Melanocyte of skin (primary cell): ENCODE measurements around the gene PTCHD4. TPM values are rescaled to one million over a fixed set of nuclear protein-coding genes. Genes with fewer than 3 reads are reported as not detected.

ENCODE experiments used
- total RNA-seq, 2 donors: library from RNA; depleted of rRNA; stranded (reverse); fragments of >200 nt; gene quantifications; 2 replicates each; pipeline ENCODE4 v1.2.3, GENCODE V29; 2012

Gene PTCHD4
- 1 to 10 TPM in 1 of 2 donors, under 1 TPM in 1; 0.67 to 1.7 TPM for total RNA-seq

DNA sequence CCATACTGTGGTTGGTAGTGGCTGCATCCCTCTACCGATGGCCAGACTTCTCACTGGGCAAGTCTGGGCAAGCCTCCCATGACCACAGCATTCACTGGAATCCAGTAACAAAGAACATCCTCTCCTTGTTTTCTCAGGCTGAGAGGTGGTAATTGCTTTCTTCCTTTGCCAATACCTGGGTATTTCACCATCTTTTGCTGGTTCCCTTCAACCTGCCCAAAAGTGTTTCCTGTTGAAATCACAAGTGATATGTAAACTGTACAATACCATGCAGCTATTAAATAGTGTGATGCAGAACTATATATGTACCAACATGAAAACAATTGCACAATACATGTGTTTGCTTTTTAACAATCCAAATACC is at the start of gene PTCHD4:
PTCHD4 (minus strand) TSS at position 55 of the 364 bp plus-strand sequence. CDS start 42,240 bp downstream, outside the sequence.

